ENCODE measurements around the gene RTCA.

RTCA gene

DNA sequence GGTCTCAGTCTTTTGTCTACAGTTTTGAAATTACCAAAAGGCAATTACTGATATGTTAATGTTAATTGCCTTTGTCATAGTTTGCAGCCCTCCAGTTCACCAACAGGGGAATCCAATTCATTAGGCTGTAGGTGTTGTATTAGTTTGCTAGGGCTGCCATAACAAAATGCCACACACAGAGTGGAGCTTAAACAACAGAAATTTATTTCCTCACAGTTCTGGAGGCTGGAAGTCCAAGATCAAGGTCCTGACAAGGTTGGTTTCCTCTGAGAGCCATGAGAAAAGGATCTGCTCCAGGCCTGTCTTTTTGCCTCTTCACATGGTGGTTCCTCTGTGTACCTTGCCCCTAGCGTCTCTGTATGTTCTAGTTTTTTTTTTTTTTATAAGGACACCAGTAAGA, 1.3 kb downstream of the RTCA start:
- TF ChIP-seq CTCF (IDR thresholded peaks at IDR 0.05), result no peak

DNA sequence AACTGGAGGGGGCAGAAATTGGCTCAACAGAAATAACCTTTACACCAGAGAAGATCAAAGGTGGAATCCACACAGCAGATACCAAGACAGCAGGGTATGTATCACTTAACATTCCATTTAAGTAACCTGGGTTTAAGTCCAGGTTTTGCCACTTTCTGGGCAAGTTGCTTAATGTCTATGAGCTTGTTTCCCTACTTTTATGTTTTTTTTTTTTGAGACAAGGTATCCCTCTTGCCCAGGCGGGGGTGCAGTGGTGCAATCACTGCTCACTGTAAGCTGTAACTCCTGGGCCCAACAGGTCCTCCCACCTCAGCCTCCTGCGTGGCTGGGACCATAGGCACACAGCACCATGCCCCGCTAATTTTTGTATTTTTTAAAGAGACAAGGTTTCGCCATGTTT, 2.2 kb downstream of the RTCA start:
- no peak for TF ChIP-seq CTCF (IDR thresholded peaks at IDR 0.05)

DNA sequence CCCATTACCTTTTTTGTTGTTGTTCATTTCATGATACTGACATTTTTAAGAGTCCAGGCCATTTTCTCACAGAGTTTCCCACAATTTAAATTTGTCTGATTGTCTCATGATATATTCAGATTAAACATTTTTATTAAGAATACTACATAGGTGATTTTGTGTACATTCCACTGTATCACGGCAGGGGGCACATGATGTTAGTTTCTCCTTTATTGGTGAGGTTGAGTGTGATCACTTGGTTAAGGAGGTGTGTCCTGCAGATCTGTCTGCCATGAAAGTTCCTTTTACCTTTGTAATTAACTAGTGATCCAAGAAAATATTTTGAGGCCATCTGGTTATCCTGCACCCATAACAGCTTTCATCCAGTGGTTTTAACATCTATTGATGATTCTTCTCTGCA, 11.8 kb downstream of the RTCA start:
- TF ChIP-seq CTCF (IDR thresholded peaks at IDR 0.05), result no peak; the same call in 1 of the 2 replicates

- no peak for TF ChIP-seq CTCF (IDR thresholded peaks at IDR 0.05)
These were observed 13.4 kb downstream of the RTCA start for GRCh38 chr1:100279358-100279923.

GRCh38 chr1:100279954-100280682, 14.1 kb downstream of the RTCA start:
- TF ChIP-seq CTCF (IDR thresholded peaks at IDR 0.05), result no peak

- no peak for TF ChIP-seq CTCF (IDR thresholded peaks at IDR 0.05)
These were observed 18.6 kb downstream of the RTCA start for GRCh38 chr1:100284591-100284990.

DNA sequence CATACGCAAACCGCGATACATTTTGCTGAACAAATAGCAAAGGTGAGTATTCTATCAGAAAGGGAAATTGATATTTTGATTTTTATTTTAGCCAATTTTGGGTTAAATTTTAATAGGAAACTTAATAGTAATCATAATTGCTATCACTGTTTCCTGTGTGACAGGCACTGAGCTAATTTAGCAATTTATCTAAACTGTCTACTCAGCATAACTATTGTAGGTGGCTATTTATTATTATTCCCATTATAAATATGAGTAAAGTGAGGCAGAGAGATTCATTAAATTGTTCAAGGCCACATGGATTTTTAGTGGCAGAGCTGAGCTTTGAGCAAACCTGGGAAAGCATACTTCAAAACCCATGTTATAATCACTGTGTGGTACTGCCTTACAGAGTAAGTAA, 21.1 kb downstream of the RTCA start:
- TF ChIP-seq CTCF (IDR thresholded peaks at IDR 0.05), result no peak

All from LNCAP (cell line).